HepG2 (cell line): ENCODE data around the gene JAG1. TPM values are rescaled to one million over a fixed set of nuclear protein-coding genes. Genes with fewer than 3 reads are reported as not detected.
A peak's percentile ranks its signal among the peaks of the same experiment; 100 is the strongest.

Experiments used
- ARID4A ChIP-seq: sonication (generic); formaldehyde crosslinking; IDR thresholded peaks from 2 replicates; pipeline ENCODE4 v1.5.0; 2020; ENCODE audit warnings: mild to moderate bottlenecking, missing genetic modification reagents, borderline replicate concordance
- CEBPB ChIP-seq: IDR thresholded peaks from 2 replicates; pipeline ENCODE4 v1.6.1; 2011; ENCODE audit warnings: low read depth, low read length, improper control_type of control experiment, borderline replicate concordance
- DNMT1 ChIP-seq: sonication (generic); formaldehyde crosslinking; IDR thresholded peaks from 2 replicates; pipeline ENCODE4 v1.5.1; 2020; ENCODE audit warnings: mild to moderate bottlenecking, missing genetic modification reagents
- FOXC1 ChIP-seq: sonication (generic); formaldehyde crosslinking; IDR thresholded peaks from 2 replicates; pipeline ENCODE4 v1.8.0; 2022; ENCODE audit warnings: mild to moderate bottlenecking, missing genetic modification reagents, borderline replicate concordance
- GTF2F1 ChIP-seq: fragments of 150-350 bp; IDR thresholded peaks from 2 replicates; pipeline ENCODE4 v1.6.1; 2014; ENCODE audit warnings: low read length
- HNF4A ChIP-seq: sonication (generic); formaldehyde crosslinking; IDR thresholded peaks from 2 replicates; pipeline ENCODE4 v1.4.0; 2020; ENCODE audit warnings: missing genetic modification reagents
- IRF2 ChIP-seq: IDR thresholded peaks from 2 replicates; pipeline ENCODE4 v1.6.1; 2018; ENCODE audit warnings: missing genetic modification reagents, missing compliant biosample characterization
- MEF2D ChIP-seq: sonication (generic); formaldehyde crosslinking; IDR thresholded peaks from 2 replicates; pipeline ENCODE4 v1.5.1; 2020; ENCODE audit warnings: mild to moderate bottlenecking, missing genetic modification reagents
- MEIS2 ChIP-seq: sonication (generic); formaldehyde crosslinking; IDR thresholded peaks from 2 replicates; pipeline ENCODE4 v1.9.0; 2021; ENCODE audit warnings: mild to moderate bottlenecking, missing genetic modification reagents
- MIER2 ChIP-seq: IDR thresholded peaks from 2 replicates; pipeline ENCODE4 v1.6.1; 2016; ENCODE audit warnings: missing biosample characterization, missing genetic modification reagents
- POLR2G ChIP-seq: fragments of 200-400 bp; formaldehyde crosslinking; IDR thresholded peaks from 2 replicates; pipeline ENCODE4 v1.6.1; 2018; ENCODE audit warnings: mild to moderate bottlenecking, low read depth, low read length, moderate library complexity
- ZBTB39 ChIP-seq: sonication (generic); formaldehyde crosslinking; IDR thresholded peaks from 2 replicates; pipeline ENCODE4 v1.5.0; 2020; ENCODE audit warnings: missing genetic modification reagents
- ZHX1 ChIP-seq: sonication (generic); formaldehyde crosslinking; IDR thresholded peaks from 2 replicates; pipeline ENCODE4 v1.8.1; 2022; ENCODE audit warnings: low read depth, mild to moderate bottlenecking, missing genetic modification reagents
- ZNF160 ChIP-seq: sonication (generic); formaldehyde crosslinking; IDR thresholded peaks from 2 replicates; pipeline ENCODE4 v1.8.0; 2022; ENCODE audit warnings: mild to moderate bottlenecking, inconsistent platforms, missing genetic modification reagents
- ZNF274 ChIP-seq: sonication (generic); formaldehyde crosslinking; IDR thresholded peaks from 2 replicates; pipeline ENCODE4 v1.5.1; 2020; ENCODE audit warnings: mild to moderate bottlenecking, missing genetic modification reagents
- ZNF276 ChIP-seq: sonication (generic); formaldehyde crosslinking; IDR thresholded peaks from 2 replicates; pipeline ENCODE4 v1.4.0; 2020; ENCODE audit warnings: mild to moderate bottlenecking, low read depth, missing genetic modification reagents
- ZNF33A ChIP-seq: sonication (generic); formaldehyde crosslinking; IDR thresholded peaks from 2 replicates; pipeline ENCODE4 v1.5.1; 2020; ENCODE audit warnings: missing genetic modification reagents, mild to moderate bottlenecking, moderate library complexity, borderline replicate concordance
- ZNF562 ChIP-seq: sonication (generic); formaldehyde crosslinking; IDR thresholded peaks from 2 replicates; pipeline ENCODE4 v1.8.0; 2022; ENCODE audit warnings: missing genetic modification reagents, borderline replicate concordance
- ZNF589 ChIP-seq: sonication (generic); formaldehyde crosslinking; conservative IDR thresholded peaks from 2 replicates; pipeline ENCODE4 v1.8.0; 2022; ENCODE audit warnings: mild to moderate bottlenecking, moderate library complexity, missing genetic modification reagents
- ZNF879 ChIP-seq: sonication (generic); formaldehyde crosslinking; IDR thresholded peaks from 2 replicates; pipeline ENCODE4 v1.8.1; 2023; ENCODE audit warnings: missing genetic modification reagents
- polyA plus RNA-seq, 8 experiments: library from polyadenylated mRNA; depleted of rRNA in 3 of 8; stranded (reverse) in 7 of 8; unstranded in 1 of 8; fragments of >200 nt; fragmentation: Illumina TruSeq in 4 of 8; extraction: Trizol in 4 of 8; gene quantifications; 2 replicates each; pipeline versions ENCODE4 v1.2.1 to v1.2.3, GENCODE V29; 2011 to 2016; ENCODE audit warnings: low read depth in 4 of 8, missing spikeins in 1 of 8, mixed read lengths in 1 of 8; ENCODE audit not compliant: insufficient read depth in 1 of 8
- total RNA-seq, 5 experiments: library from RNA; depleted of rRNA; stranded (reverse); fragments of >200 nt; fragmentation: Illumina TruSeq; extraction: Trizol; gene quantifications; 2 replicates each; pipeline ENCODE4 v1.2.3, GENCODE V29; 2016; ENCODE audit warnings: low read depth in 1 of 5

The JAG1 gene
- total and polyA plus RNA-seq, 2 of the 13 experiments (the other 11 are each of a cell fraction or from before 2014, with no cell fraction given): 47.1 to 56.3 TPM

GRCh38 chr20:10672624-10673127 lies 1.1 kb downstream of the JAG1 start (continued):
- TF ChIP-seq ZHX1 (CRISPR knock-in tag) (no peak), ZNF274 (CRISPR knock-in tag) (no peak), ZNF160 (CRISPR knock-in tag) (no peak), MIER2 (no peak), MEF2D (CRISPR knock-in tag) (peak; percentile 50; the same call in 1 of the 2 replicates), MEIS2 (peak; percentile 73), ZNF33A (peak; percentile 67; the same call in 1 of the 2 replicates), ZNF276 (CRISPR knock-in tag) (0 out of 2 replicates have a peak, but pooled peaks have one; percentile 44), CEBPB (no peak), FOXC1 (CRISPR knock-in tag) (peak; percentile 25; the same call in 1 of the 2 replicates), HNF4A (CRISPR knock-in tag) (peak; percentile 60), ZNF589 (CRISPR knock-in tag) (peak; percentile 47; the same call in 1 of the 2 replicates), ZNF879 (no peak), POLR2G (peak; percentile 70), IRF2 (CRISPR knock-in tag) (peak; percentile 49), ZNF562 (CRISPR knock-in tag) (no peak), ZBTB39 (peak; percentile 52; the same call in 1 of the 2 replicates), ARID4A (CRISPR knock-in tag) (peak; percentile 57), GTF2F1 (no peak), DNMT1 (CRISPR knock-in tag) (peak; percentile 73; the same call in 1 of the 2 replicates)
